ENCODE results near the gene UBR4.
A peak's percentile ranks its signal among the peaks of the same experiment; 100 is the strongest.

DNA sequence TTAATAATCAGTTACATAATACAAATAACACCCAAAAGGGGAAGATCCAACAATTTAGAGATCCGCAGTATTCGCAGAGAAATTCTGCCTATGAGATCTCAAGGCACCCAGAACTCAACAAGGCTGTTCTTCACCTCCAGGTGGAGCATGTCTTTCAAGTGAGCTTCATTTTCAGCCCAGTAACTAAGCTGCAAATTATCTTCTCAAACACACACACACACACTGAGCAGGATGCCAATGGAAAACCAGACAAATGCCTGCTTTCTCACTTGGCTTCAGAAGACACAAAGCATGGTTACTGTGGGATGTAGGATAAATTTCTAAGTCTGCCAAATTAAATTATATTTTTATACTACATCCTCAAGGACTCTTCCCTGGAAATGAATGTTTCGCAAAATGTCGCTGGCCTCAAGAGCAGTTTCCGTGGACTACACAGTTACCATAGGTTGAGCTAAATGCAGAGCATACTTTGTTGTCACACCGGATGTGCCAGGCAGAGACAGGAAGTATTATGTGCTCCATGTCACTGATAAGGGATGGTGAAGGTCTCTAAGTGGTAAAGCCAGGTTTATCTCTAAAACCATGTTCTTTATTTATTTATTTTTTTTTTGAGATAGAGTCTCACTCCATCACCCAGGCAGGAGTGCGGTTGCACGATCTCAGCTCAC, 30.3 kb downstream of the UBR4 start:
- no peak for TF ChIP-seq POLR2AphosphoS5 (IDR thresholded peaks at IDR 0.05)
- TF ChIP-seq POLR2A (IDR thresholded peaks at IDR 0.05) = no peak
- TF ChIP-seq, protein P1, sequence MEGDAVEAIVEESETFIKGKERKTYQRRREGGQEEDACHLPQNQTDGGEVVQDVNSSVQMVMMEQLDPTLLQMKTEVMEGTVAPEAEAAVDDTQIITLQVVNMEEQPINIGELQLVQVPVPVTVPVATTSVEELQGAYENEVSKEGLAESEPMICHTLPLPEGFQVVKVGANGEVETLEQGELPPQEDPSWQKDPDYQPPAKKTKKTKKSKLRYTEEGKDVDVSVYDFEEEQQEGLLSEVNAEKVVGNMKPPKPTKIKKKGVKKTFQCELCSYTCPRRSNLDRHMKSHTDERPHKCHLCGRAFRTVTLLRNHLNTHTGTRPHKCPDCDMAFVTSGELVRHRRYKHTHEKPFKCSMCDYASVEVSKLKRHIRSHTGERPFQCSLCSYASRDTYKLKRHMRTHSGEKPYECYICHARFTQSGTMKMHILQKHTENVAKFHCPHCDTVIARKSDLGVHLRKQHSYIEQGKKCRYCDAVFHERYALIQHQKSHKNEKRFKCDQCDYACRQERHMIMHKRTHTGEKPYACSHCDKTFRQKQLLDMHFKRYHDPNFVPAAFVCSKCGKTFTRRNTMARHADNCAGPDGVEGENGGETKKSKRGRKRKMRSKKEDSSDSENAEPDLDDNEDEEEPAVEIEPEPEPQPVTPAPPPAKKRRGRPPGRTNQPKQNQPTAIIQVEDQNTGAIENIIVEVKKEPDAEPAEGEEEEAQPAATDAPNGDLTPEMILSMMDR (IDR thresholded peaks at IDR 0.05) = peak in 3 of 5 experiments; percentile 19 to 37 (median 23)
- TF ChIP-seq EP300 (IDR thresholded peaks at IDR 0.05; ENCODE audit: low read depth) = no peak

All from transverse colon (tissue), 4 donors.